Breast epithelium (tissue), 4 donors: ENCODE data around the gene ERFL. TPM values are rescaled to one million over a fixed set of nuclear protein-coding genes. Genes with fewer than 3 reads are reported as not detected.
"Not testable (repeated sequence)": the region's sequence is repeated elsewhere in the genome, so short reads cannot be mapped to it uniquely, and the experiment has no call there.

Experiments
- DNase-seq, 2 donors: peaks; one replicate each; pipeline ENCODE4 v3.0.0-alpha.2; 2019; ENCODE audit warnings: low spot score in 2 of 2
- H3K27ac ChIP-seq, 2 donors: fragments of 200-600 bp; sonication (generic) in 1 of 2; one replicate each; pipeline ENCODE4 v1.5.1; 2016 to 2019; ENCODE audit warnings: mild to moderate bottlenecking in 1 of 2
- H3K27me3 ChIP-seq, 2 donors: fragments of 200-600 bp; sonication (generic) in 1 of 2; one replicate each; pipeline versions ENCODE4 v1.5.1 to v1.6.0; 2017 to 2019; ENCODE audit warnings: control low read depth in 1 of 2, mild to moderate bottlenecking in 1 of 2
- H3K36me3 ChIP-seq: fragments of 200-600 bp; one replicate; pipeline ENCODE4 v1.5.1; 2019
- H3K4me1 ChIP-seq, 2 donors: fragments of 200-600 bp; sonication (generic); one replicate each; pipeline ENCODE4 v1.5.1; 2016 to 2019; ENCODE audit warnings: control low read depth in 1 of 2
- H3K4me3 ChIP-seq, 3 donors: fragments of 200-600 bp; sonication (generic); 1 replicate in 2 of 3; 2 replicates in 1 of 3; pipeline ENCODE4 v1.5.1; 2016 to 2019; ENCODE audit warnings: mild to moderate bottlenecking in 3 of 3, moderate library complexity in 2 of 3
- H3K9me3 ChIP-seq, 2 donors: fragments of 200-600 bp; sonication (generic) in 1 of 2; one replicate each; pipeline ENCODE4 v1.5.1; 2016 to 2019; ENCODE audit warnings: control low read depth in 1 of 2
- CTCF ChIP-seq, 3 donors: fragments of 450-650 bp; IDR thresholded peaks; one replicate each; pipeline ENCODE4 v1.5.1; 2016 to 2017; ENCODE audit warnings: antibody characterized with exemption in 3 of 3, mild to moderate bottlenecking in 3 of 3, moderate library complexity in 3 of 3
- POLR2A ChIP-seq: fragments of 450-650 bp; IDR thresholded peaks from one replicate; pipeline ENCODE4 v1.6.1; 2016; ENCODE audit warnings: antibody characterized with exemption, mild to moderate bottlenecking, moderate library complexity
- POLR2AphosphoS5 ChIP-seq, 3 donors: sonication (generic); formaldehyde crosslinking; IDR thresholded peaks; one replicate each; pipeline ENCODE4 v1.6.1; 2017; ENCODE audit warnings: antibody characterized with exemption in 3 of 3
- intact Hi-C: fragments of 100-400 bp; cut with DNase I; formaldehyde crosslinking; loops from one replicate; pipeline ENCODE4 v1.15.1; 2023; ENCODE audit warnings: low total_unique reads
- total RNA-seq, 3 donors: library from RNA; depleted of rRNA; stranded (reverse); fragments of >200 nt; gene quantifications; one replicate each; pipeline ENCODE4 v1.1.0, GENCODE V29; 2016

Gene ERFL
- total RNA-seq, 3 donors from 2014 or later: 0.15 TPM; not detected in 2

- Histone ChIP-seq H3K27ac (no peak overlapping the region), H3K9me3 (no peaks in the 10 kb centered on the region), H3K36me3 (no peaks in the 10 kb centered on the region), H3K4me3 (no peak overlapping the region), H3K27me3 (peaks cover 7 to 79% of the 10 kb centered on the region in 2 donors), H3K4me1 (peaks cover 3 to 5% of the 10 kb centered on the region in 2 donors)
- no peak for DNase-seq
- TF ChIP-seq POLR2A (no peak), CTCF (IDR thresholded peaks at IDR 0.05) (no peak), POLR2AphosphoS5 (IDR thresholded peaks at IDR 0.05) (no peak)
- intact Hi-C loops: no loop called here
Measured at GRCh38 chr19:41918095-41918494, 10.2 kb downstream of the ERFL start.

- H3K4me3 ChIP-seq: no peak overlapping the region
- H3K9me3 ChIP-seq: no peaks in the 10 kb centered on the region
- no peak for TF ChIP-seq POLR2A
- TF ChIP-seq POLR2AphosphoS5 (IDR thresholded peaks at IDR 0.05): no peak
- H3K36me3 ChIP-seq: no peaks in the 10 kb centered on the region
- no peak for DNase-seq
- peaks cover 7 to 79% of the 10 kb centered on the region in 2 donors for H3K27me3 ChIP-seq
- no peak overlapping the region for H3K27ac ChIP-seq
- intact Hi-C loops: no loop called here
- peaks cover 3 to 5% of the 10 kb centered on the region in 2 donors for H3K4me1 ChIP-seq
Measured at GRCh38 chr19:41917676-41918075, 10.6 kb downstream of the ERFL start.

GRCh38 chr19:41915776-41916414 is 12.4 kb downstream of the ERFL start:
- no peak for TF ChIP-seq POLR2AphosphoS5 (IDR thresholded peaks at IDR 0.05)
- no peak for TF ChIP-seq CTCF (IDR thresholded peaks at IDR 0.05)
- TF ChIP-seq POLR2A: no peak
- DNase-seq: no peak
- Histone ChIP-seq H3K27me3 (peaks cover 7 to 77% of the 10 kb centered on the region in 2 donors), H3K36me3 (no peaks in the 10 kb centered on the region), H3K4me1 (peaks cover 3 to 5% of the 10 kb centered on the region in 2 donors), H3K9me3 (no peaks in the 10 kb centered on the region), H3K4me3 (no peak overlapping the region), H3K27ac (no peak overlapping the region)
- intact Hi-C loops: no loop called here

- Histone ChIP-seq H3K36me3 (no peaks in the 10 kb centered on the region), H3K27me3 (peaks cover 7 to 71% of the 10 kb centered on the region in 2 donors), H3K4me3 (peak overlapping the region in 1 of 3 donors; percentile 31), H3K27ac (no peak overlapping the region), H3K9me3 (no peaks in the 10 kb centered on the region), H3K4me1 (peaks cover 3 to 5% of the 10 kb centered on the region in 2 donors)
- TF ChIP-seq POLR2A (no peak), CTCF (IDR thresholded peaks at IDR 0.05) (no peak), POLR2AphosphoS5 (IDR thresholded peaks at IDR 0.05) (no peak)
- intact Hi-C loops: no loop called here
- DNase-seq: no peak
Measured at GRCh38 chr19:41915021-41915775, 13.1 kb downstream of the ERFL start.

- peaks cover 7 to 71% of the 10 kb centered on the region in 2 donors for H3K27me3 ChIP-seq
- intact Hi-C loops, DNase-seq, H3K9me3 ChIP-seq, H3K4me3 ChIP-seq, H3K27ac ChIP-seq, H3K36me3 ChIP-seq, H3K4me1 ChIP-seq: not testable (repeated sequence)
Measured at GRCh38 chr19:41914424-41914834, 13.8 kb downstream of the ERFL start.
